ENCODE results near the gene ZNF586.

DNA sequence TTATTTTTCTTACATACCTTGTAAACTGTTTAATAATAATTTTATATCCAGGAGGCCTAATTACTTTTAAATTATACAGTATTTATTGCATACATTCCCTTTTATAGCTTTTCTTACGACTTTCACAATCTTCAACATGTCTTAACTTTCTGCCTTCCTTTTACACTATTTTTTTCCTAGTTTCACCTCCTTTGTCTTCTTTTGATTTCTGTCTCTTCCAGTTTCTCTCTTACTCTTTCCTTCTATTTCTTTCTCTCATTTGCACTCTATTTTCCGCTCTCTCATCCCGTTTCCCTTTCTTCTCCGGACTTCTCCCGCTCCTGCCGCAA is 33.8 kb downstream of the ZNF586 start:
- TF ChIP-seq, protein P1, sequence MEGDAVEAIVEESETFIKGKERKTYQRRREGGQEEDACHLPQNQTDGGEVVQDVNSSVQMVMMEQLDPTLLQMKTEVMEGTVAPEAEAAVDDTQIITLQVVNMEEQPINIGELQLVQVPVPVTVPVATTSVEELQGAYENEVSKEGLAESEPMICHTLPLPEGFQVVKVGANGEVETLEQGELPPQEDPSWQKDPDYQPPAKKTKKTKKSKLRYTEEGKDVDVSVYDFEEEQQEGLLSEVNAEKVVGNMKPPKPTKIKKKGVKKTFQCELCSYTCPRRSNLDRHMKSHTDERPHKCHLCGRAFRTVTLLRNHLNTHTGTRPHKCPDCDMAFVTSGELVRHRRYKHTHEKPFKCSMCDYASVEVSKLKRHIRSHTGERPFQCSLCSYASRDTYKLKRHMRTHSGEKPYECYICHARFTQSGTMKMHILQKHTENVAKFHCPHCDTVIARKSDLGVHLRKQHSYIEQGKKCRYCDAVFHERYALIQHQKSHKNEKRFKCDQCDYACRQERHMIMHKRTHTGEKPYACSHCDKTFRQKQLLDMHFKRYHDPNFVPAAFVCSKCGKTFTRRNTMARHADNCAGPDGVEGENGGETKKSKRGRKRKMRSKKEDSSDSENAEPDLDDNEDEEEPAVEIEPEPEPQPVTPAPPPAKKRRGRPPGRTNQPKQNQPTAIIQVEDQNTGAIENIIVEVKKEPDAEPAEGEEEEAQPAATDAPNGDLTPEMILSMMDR (conservative IDR thresholded peaks at IDR 0.05), result no peak
- no peak for TF ChIP-seq ZFX (IDR thresholded peaks at IDR 0.05)

Measured in C4-2B (cell line).